ENCODE data around the gene PGF.

The PGF gene

GRCh38 chr14:74909501-74909900 is 45.9 kb downstream of the PGF start:
- no peak for TF ChIP-seq CTCF (conservative IDR thresholded peaks at IDR 0.05; ENCODE audit: control insufficient read depth, insufficient read depth, low read depth, low read length)
- no peak overlapping the region for H3K4me3 ChIP-seq (ENCODE audit: control insufficient read depth, low read depth, low read length)
- DNase-seq (ENCODE audit: low read depth) = no peak

GRCh38 chr14:74908861-74909341 is 46.5 kb downstream of the PGF start:
- DNase-seq (ENCODE audit: low read depth) = no peak

GRCh38 chr14:74907744-74908143 is 47.7 kb downstream of the PGF start:
- TF ChIP-seq CTCF (conservative IDR thresholded peaks at IDR 0.05; ENCODE audit: control insufficient read depth, insufficient read depth, low read depth, low read length) = no peak
- no peak for DNase-seq (ENCODE audit: low read depth)
- no peak overlapping the region for H3K4me3 ChIP-seq (ENCODE audit: control insufficient read depth, low read depth, low read length)

More at GRCh38 chr14:74908861-74909341, 46.5 kb downstream of the PGF start:
- H3K4me3 ChIP-seq (ENCODE audit: control insufficient read depth, low read depth, low read length) = no peak overlapping the region
- TF ChIP-seq CTCF (conservative IDR thresholded peaks at IDR 0.05; ENCODE audit: control insufficient read depth, insufficient read depth, low read depth, low read length) = no peak

- DNase-seq (ENCODE audit: low read depth) = no peak
- TF ChIP-seq CTCF (conservative IDR thresholded peaks at IDR 0.05; ENCODE audit: control insufficient read depth, insufficient read depth, low read depth, low read length) = no peak
- no peak overlapping the region for H3K4me3 ChIP-seq (ENCODE audit: control insufficient read depth, low read depth, low read length)
Observed at GRCh38 chr14:74906925-74907521, 48.4 kb downstream of the PGF start.

GRCh38 chr14:74905595-74906142 is 49.7 kb downstream of the PGF start:
- peak; percentile 52 for DNase-seq (ENCODE audit: low read depth)
- no peak overlapping the region for H3K4me3 ChIP-seq (ENCODE audit: control insufficient read depth, low read depth, low read length)
- TF ChIP-seq CTCF (conservative IDR thresholded peaks at IDR 0.05; ENCODE audit: control insufficient read depth, insufficient read depth, low read depth, low read length) = peak; percentile 92

GRCh38 chr14:74904635-74905503 is 50.5 kb downstream of the PGF start:
- TF ChIP-seq CTCF (conservative IDR thresholded peaks at IDR 0.05; ENCODE audit: control insufficient read depth, insufficient read depth, low read depth, low read length) = no peak
- DNase-seq (ENCODE audit: low read depth) = peak; percentile 18
- H3K4me3 ChIP-seq (ENCODE audit: control insufficient read depth, low read depth, low read length) = no peak overlapping the region
